ENCODE data around the gene STAT4.

STAT4 gene

GRCh38 chr2:190993292-190993643, 157.5 kb downstream of the STAT4 start:
- DNase-seq: no peak

- DNase-seq: no peak
These were observed 160.7 kb downstream of the STAT4 start for GRCh38 chr2:190990132-190990531.

GRCh38 chr2:190988910-190989309, 161.9 kb downstream of the STAT4 start:
- no peak for DNase-seq

- DNase-seq: no peak
These were observed 162.9 kb downstream of the STAT4 start for GRCh38 chr2:190987938-190988337.

GRCh38 chr2:190987116-190987515, 163.7 kb downstream of the STAT4 start:
- DNase-seq: no peak

GRCh38 chr2:190986221-190986953, 164.4 kb downstream of the STAT4 start:
- no peak for DNase-seq

GRCh38 chr2:190984595-190984994, 166.2 kb downstream of the STAT4 start:
- DNase-seq: no peak

- no peak for DNase-seq
These were observed 168.3 kb downstream of the STAT4 start for GRCh38 chr2:190982262-190983034.

- no peak for DNase-seq
These were observed 169.1 kb downstream of the STAT4 start for GRCh38 chr2:190981733-190982132.

- DNase-seq: no peak
These were observed 169.5 kb downstream of the STAT4 start for GRCh38 chr2:190981333-190981732.

GRCh38 chr2:190980630-190981209, 170.1 kb downstream of the STAT4 start:
- DNase-seq: no peak

GRCh38 chr2:190979906-190980629, 170.7 kb downstream of the STAT4 start:
- DNase-seq: peak; percentile 39 to 57 (median 48)

Measured in suppressor macrophage (primary cell).